GM18867 (cell line): ENCODE results near the gene ARMS2.

Experiments used
- ATAC-seq: cut with Tn5 transposase; IDR thresholded peaks from one replicate; pipeline ENCODE4 v1.9.1; 2021; ENCODE audit warnings: mild to moderate bottlenecking, moderate library complexity; ENCODE audit not compliant: unreplicated experiment

ARMS2 gene

DNA sequence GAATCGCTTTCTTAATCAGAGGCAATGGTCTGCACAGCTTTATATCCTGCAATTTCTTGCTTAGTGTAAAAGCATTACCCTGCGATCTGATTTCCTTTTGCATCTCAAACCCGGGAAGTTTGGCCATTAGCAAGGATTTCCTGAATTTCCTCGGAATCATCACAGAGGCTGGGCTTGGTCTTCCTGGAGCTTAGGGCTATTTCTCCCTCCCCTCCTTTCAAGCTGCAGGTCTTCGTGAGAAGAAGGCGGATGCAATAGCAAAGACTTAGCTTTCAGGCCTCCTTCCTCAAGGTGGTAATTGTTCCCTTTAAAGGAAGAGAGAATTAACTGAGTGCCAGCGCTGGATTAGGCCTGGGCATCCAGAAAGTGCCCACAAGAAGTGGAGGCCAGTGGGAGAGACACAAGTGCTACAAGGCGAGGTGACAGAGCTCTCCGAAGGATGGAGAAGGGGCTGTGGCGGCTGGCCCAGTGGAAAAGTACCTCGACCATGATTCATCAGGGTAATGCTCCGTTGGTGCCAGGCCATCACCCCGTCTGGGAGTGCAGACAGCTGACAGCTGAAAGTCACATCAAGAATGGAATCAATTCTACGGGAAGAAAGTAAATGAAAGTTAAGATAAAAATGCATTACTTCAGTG is 4.0 kb upstream of the ARMS2 start:
- no peak for ATAC-seq

- ATAC-seq = no peak
Observed at GRCh38 chr10:122454071-122454470, 382 bp upstream of the ARMS2 start.

DNA sequence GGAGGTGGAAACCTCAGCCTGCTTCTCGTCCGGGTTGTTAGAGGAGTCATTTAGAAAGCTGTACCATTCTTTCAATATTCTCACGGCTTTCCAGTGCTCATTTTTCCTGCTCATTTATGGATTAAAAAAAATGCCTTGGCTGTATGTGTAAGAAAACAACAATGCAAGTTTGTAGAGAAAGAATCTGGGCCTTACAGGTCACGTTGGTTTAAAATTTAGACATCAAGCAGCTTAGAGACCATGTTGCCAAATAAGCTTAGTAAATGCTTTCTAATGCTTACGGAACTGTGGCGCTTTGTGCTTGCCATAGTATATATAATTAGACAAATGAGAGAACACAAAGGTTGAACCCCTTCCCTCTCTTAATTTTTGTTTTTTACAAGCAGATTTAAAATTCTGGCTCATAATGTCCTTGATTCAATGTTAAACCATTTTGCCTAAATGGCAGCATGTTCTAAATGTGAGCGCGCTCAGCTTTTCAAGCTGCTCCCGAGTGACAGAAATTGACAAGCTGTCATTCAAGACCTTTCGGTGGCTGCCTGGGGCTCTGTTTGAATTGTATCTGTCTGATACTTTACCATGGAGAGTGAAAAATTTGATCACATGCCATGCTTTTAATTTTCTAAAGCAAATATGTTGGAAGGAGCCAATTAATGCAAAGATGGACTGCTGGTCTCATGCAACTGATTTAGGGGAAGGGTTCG is 1.1 kb downstream of the ARMS2 start:
- ATAC-seq = no peak

DNA sequence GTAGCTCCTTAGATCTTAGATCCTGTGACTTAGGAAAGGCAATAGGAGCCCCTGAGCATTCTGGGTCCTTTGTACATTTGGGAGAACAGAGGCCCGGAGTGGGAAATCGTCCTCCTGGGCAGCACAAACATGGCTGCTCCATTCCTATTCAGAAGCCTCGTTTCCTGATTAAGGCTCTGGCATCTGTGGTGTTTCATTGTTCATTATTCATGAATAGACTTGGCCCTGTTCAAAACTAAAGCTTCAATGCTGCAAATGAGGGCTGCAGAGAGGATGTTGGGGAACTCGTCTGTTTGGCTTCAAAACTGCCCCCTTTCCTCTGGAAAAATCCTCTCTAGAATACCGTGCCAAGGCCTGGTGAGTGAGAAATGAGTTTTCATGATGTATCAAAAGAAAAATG is 3.5 kb downstream of the ARMS2 start:
- ATAC-seq = no peak

- ATAC-seq = no peak
Observed at GRCh38 chr10:122458693-122459092, 4.2 kb downstream of the ARMS2 start.

- ATAC-seq = no peak
Observed at GRCh38 chr10:122459561-122460273, 5.3 kb downstream of the ARMS2 start.

- no peak for ATAC-seq
Observed at GRCh38 chr10:122460891-122461293, 6.4 kb downstream of the ARMS2 start.

DNA sequence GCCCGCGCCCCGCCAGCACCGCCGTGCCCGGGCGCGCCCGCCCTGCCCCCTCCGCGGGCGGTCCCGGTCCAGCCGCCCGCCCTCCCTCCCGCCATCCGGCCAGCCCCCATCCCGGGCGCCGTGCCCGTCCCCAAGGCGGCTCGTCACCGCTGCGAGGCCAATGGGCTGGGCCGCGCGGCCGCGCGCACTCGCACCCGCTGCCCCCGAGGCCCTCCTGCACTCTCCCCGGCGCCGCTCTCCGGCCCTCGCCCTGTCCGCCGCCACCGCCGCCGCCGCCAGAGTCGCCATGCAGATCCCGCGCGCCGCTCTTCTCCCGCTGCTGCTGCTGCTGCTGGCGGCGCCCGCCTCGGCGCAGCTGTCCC is 6.9 kb downstream of the ARMS2 start, which contains the start of gene HTRA1:
Gene HTRA1, plus strand, starts transcription at position 187 of the 362 bp plus-strand sequence. Its CDS starts 100 bp downstream, at position 287.
- no peak for ATAC-seq

DNA sequence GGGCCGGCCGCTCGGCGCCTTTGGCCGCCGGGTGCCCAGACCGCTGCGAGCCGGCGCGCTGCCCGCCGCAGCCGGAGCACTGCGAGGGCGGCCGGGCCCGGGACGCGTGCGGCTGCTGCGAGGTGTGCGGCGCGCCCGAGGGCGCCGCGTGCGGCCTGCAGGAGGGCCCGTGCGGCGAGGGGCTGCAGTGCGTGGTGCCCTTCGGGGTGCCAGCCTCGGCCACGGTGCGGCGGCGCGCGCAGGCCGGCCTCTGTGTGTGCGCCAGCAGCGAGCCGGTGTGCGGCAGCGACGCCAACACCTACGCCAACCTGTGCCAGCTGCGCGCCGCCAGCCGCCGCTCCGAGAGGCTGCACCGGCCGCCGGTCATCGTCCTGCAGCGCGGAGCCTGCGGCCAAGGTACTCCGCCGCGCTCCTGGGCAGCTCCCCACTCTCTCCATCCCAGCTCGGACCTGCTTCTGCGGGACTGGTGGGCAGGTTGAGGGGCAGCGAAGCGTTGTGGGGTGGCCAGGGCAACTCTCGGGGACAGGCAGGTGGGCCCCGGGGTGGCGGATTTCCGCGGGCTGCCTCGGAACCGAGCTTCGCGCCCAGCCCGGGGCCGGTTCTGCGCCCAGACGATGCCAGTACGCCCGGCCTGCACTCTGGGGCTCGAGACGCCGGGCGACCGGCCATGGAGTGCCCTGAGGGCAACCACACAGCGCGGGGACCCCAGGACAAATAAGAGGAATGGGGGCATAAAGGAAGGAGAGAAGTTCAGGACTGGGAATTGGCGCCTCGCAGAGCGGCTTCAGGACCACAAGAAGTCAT is 7.5 kb downstream of the ARMS2 start:
- no peak for ATAC-seq

DNA sequence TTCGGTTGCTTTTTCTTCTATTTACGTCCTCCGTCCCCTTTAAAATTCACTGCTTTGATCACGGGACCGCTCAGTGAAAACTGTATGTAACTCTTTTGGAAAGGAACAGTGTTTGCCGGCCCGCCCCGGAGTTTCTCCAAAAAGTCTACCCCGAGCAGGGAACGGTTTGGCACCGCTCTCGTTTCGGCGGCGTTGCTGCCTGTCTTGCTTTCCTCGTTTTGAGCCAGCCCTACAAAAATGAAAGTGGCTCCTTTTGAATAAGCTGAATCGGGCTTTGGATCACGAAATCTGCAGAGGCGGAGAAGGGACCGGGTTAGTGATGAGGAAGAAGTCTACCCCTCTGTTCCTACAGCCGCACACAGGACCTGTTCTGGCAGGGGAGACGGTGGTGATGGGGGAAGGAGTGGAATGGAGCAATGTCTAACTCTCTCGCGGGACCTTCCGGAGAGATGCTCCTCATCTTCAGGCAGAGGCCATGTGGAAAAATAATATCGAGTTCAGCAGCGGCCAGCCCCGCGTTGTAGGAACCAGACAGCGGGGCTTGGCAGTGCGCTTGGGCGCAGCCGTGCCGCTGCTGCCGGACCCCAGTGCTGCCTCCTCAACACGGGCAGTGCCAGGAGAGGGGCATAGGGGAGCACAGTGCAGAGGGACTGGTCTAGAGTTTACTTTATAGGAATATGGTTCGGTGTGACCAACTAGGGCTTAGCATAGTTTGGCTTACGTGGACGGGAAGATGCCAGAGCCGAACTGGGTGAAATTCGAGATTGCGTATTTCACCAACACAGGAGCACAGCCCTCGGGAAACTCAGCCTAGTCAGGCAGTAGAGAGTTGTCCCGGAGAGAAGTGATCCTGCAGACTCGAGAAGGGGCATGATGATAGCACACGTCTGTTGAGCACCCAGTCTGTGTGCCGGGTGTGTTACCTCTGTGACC is 8.3 kb downstream of the ARMS2 start:
- ATAC-seq = no peak

GRCh38 chr10:122463466-122464249 is 9.2 kb downstream of the ARMS2 start:
- no peak for ATAC-seq

GRCh38 chr10:122464250-122464510 is 9.7 kb downstream of the ARMS2 start:
- ATAC-seq = no peak

GRCh38 chr10:122464586-122464985 is 10.1 kb downstream of the ARMS2 start:
- ATAC-seq = no peak

- ATAC-seq = no peak
Observed at GRCh38 chr10:122465401-122466040, 11.1 kb downstream of the ARMS2 start.

DNA sequence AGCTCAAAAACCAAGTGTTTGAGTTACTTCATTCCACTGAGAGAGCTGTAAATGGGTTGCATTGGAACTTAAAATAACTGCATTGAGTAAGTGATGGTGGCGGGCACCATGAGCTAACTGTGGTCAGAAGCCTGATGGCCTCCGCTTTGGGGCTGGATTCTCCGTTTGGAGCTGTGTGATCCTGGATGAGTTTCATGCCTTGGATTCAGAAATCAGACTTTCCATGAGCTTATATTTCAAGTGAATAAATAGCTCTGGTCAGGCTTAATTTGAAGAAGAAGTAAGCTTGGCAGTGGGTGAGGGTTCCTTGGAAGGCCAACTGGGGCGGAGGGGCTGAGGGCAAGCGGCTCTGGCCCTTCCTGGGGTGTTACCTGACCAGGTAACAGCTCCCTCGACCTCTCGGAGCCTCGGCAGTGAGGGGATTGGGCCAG is 12.5 kb downstream of the ARMS2 start:
- no peak for ATAC-seq

DNA sequence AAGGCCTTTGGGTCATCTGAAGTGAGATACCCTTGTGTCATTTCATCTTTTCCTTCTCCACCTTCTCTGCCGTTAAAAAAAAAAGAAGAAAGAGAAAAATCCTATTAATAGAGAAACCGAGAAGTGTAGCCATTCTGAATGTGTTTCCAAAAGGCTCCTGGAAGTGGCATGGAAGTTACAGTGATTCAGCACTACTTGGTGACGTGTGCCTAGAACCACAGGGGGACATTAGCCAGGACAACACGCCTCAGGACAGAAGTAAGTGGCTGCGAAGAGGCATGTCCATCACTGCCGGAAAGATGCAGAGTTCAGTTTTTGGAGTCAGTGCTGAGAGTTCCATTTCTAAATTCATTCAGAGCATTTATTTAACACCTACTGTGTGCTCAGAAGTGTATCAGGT is 13.2 kb downstream of the ARMS2 start:
- ATAC-seq = no peak

- ATAC-seq = no peak
Observed at GRCh38 chr10:122468307-122468925, 14.0 kb downstream of the ARMS2 start.

GRCh38 chr10:122468926-122469781 is 14.7 kb downstream of the ARMS2 start:
- ATAC-seq = no peak
